ENCODE data around the gene LRRC74B. TPM values are rescaled to one million over a fixed set of nuclear protein-coding genes. Genes with fewer than 3 reads are reported as not detected.
A peak's percentile ranks its signal among the peaks of the same experiment; 100 is the strongest.
"Not testable (repeated sequence)": the region's sequence is repeated elsewhere in the genome, so short reads cannot be mapped to it uniquely, and the experiment has no call there.

LRRC74B gene
- total RNA-seq, 1 donor: not detected

GRCh38 chr22:21044931-21045584 is 688 bp upstream of the LRRC74B start:
- H3K4me3 ChIP-seq (ENCODE audit: low read depth, low read length): peak overlapping the region; percentile 38
- DNase-seq (ENCODE audit: low read depth): peak; percentile 64
- TF ChIP-seq CTCF (IDR thresholded peaks at IDR 0.05; ENCODE audit: insufficient read depth, low read depth, low read length): no peak

- DNase-seq (ENCODE audit: low read depth): no peak
- no peak for TF ChIP-seq CTCF (IDR thresholded peaks at IDR 0.05; ENCODE audit: insufficient read depth, low read depth, low read length)
- no peak overlapping the region for H3K4me3 ChIP-seq (ENCODE audit: low read depth, low read length)
Observed at GRCh38 chr22:21047035-21047661, 1.4 kb downstream of the LRRC74B start.

- no peak for TF ChIP-seq CTCF (IDR thresholded peaks at IDR 0.05; ENCODE audit: insufficient read depth, low read depth, low read length)
- no peak overlapping the region for H3K4me3 ChIP-seq (ENCODE audit: low read depth, low read length)
- DNase-seq (ENCODE audit: low read depth): no peak
Observed at GRCh38 chr22:21047730-21048129, 2.0 kb downstream of the LRRC74B start.

DNA sequence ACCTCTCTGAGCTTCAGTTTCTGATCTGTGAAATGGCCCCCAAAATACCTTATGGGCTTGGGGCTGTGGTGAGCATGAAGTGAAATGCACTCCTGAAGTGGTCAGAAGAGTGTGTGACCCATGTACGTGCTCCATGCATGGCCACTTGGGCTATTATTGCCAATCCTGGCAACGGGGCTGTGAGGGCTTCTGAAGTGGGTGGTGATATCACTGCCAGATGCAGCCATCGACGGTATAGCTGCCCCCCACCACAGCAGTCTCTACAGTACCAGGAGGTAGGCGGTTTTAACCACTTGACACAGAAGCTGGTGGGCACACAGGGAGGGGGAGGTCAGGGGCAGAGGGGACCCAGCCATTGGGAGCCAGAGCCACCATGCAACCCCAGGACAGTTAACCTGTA is 2.7 kb downstream of the LRRC74B start:
- DNase-seq (ENCODE audit: low read depth); H3K4me3 ChIP-seq (ENCODE audit: low read depth, low read length): not testable (repeated sequence)

- not testable (repeated sequence) for DNase-seq (ENCODE audit: low read depth); H3K4me3 ChIP-seq (ENCODE audit: low read depth, low read length)
Observed at GRCh38 chr22:21048965-21049364, 3.2 kb downstream of the LRRC74B start.

- no peak for TF ChIP-seq CTCF (IDR thresholded peaks at IDR 0.05; ENCODE audit: insufficient read depth, low read depth, low read length)
- H3K4me3 ChIP-seq (ENCODE audit: low read depth, low read length): no peak overlapping the region
Observed at GRCh38 chr22:21051145-21051830, 5.5 kb downstream of the LRRC74B start.

DNA sequence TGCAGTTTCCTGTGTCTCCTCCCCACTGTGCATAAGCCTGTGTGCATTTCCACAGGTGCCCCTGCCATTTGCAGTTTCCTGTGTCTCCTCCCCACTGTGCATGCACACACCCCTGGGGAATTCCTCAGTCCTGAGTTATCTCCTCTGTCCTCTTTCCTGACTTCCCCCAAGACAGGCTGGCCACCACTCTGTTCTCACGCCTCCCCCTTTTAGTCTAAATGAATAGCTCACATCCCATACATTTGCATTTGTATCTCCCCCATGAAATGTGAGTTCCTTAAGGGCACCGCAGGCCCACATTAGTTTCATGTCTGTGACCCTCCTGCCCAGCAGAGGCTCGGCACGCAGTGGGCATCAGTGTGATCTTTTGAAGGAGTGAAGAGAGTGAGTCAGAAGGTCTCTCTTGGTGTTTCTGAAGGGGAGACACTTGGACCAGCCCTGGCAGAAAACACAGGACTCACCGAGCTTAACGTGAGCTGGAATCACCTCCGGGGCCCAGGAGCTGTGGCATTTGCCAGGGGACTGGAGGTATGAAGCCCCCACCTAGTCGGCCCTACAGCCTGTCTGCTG is 6.2 kb downstream of the LRRC74B start:
- no peak overlapping the region for H3K4me3 ChIP-seq (ENCODE audit: low read depth, low read length)
- no peak for TF ChIP-seq CTCF (IDR thresholded peaks at IDR 0.05; ENCODE audit: insufficient read depth, low read depth, low read length)
- DNase-seq (ENCODE audit: low read depth): no peak

More at GRCh38 chr22:21051145-21051830, 5.5 kb downstream of the LRRC74B start:
- no peak for DNase-seq (ENCODE audit: low read depth)
